Medulla oblongata (tissue), 1 donor: Measurements from ENCODE around the gene AKAP1.
A peak's percentile ranks its signal among the peaks of the same experiment; 100 is the strongest.

ENCODE experiments used
- DNase-seq: peaks from one replicate; pipeline ENCODE4 v3.0.0-alpha.2; 2015; ENCODE audit errors: extremely low spot score

The AKAP1 gene

GRCh38 chr17:57105591-57105990, 20.5 kb downstream of the AKAP1 start:
- DNase-seq = no peak

- no peak for DNase-seq
Observed at GRCh38 chr17:57106107-57106835, 21.2 kb downstream of the AKAP1 start.

- DNase-seq = no peak
Observed at GRCh38 chr17:57106836-57107497, 21.9 kb downstream of the AKAP1 start.

- no peak for DNase-seq
Observed at GRCh38 chr17:57107498-57108101, 22.6 kb downstream of the AKAP1 start.

- no peak for DNase-seq
Observed at GRCh38 chr17:57108671-57109392, 23.8 kb downstream of the AKAP1 start.

- DNase-seq = no peak
Observed at GRCh38 chr17:57109393-57110151, 24.5 kb downstream of the AKAP1 start.

- DNase-seq = no peak
Observed at GRCh38 chr17:57110152-57110542, 25.1 kb downstream of the AKAP1 start.

GRCh38 chr17:57110579-57111325, 25.7 kb downstream of the AKAP1 start:
- no peak for DNase-seq

- DNase-seq = no peak
Observed at GRCh38 chr17:57111386-57111785, 26.3 kb downstream of the AKAP1 start.

- no peak for DNase-seq
Observed at GRCh38 chr17:57113011-57113410, 28.0 kb downstream of the AKAP1 start.

GRCh38 chr17:57113656-57114055, 28.6 kb downstream of the AKAP1 start:
- no peak for DNase-seq

GRCh38 chr17:57114085-57114673, 29.1 kb downstream of the AKAP1 start:
- DNase-seq = peak; percentile 44

- DNase-seq = no peak
Observed at GRCh38 chr17:57115377-57115776, 30.3 kb downstream of the AKAP1 start.

- DNase-seq = no peak
Observed at GRCh38 chr17:57115916-57116315, 30.9 kb downstream of the AKAP1 start.

GRCh38 chr17:57117798-57118197, 32.8 kb downstream of the AKAP1 start:
- no peak for DNase-seq

GRCh38 chr17:57120814-57121213, 35.8 kb downstream of the AKAP1 start:
- DNase-seq = no peak

- DNase-seq = peak; percentile 65
Observed at GRCh38 chr17:57121308-57122042, 36.4 kb downstream of the AKAP1 start.

- no peak for DNase-seq
Observed at GRCh38 chr17:57124053-57124452, 39.0 kb downstream of the AKAP1 start.

- no peak for DNase-seq
Observed at GRCh38 chr17:57125406-57125805, 40.4 kb downstream of the AKAP1 start.

GRCh38 chr17:57125866-57126265, 40.8 kb downstream of the AKAP1 start:
- no peak for DNase-seq
